Measurements from ENCODE around the gene DKK3.
A peak's percentile ranks its signal among the peaks of the same experiment; 100 is the strongest.

Gene DKK3

GRCh38 chr11:12051287-12051662 is 42.8 kb upstream of the DKK3 start:
- TF ChIP-seq CTCF (IDR thresholded peaks at IDR 0.05; ENCODE audit: unreplicated experiment in 3 of 3) = no peak
- Mint-ChIP-seq H3K27me3 (ENCODE audit: low read depth) (peaks cover 19% of the 10 kb centered on the region), H3K36me3 (ENCODE audit: low read depth) (no peaks in the 10 kb centered on the region), H3K4me1 (peaks cover 24% of the 10 kb centered on the region), H3K9me3 (peaks cover 3% of the 10 kb centered on the region), H3K4me3 (no peak overlapping the region), H3K27ac (no peak overlapping the region)

- no peak for TF ChIP-seq CTCF (IDR thresholded peaks at IDR 0.05; ENCODE audit: unreplicated experiment in 3 of 3)
- H3K36me3 Mint-ChIP-seq (ENCODE audit: low read depth) = no peaks in the 10 kb centered on the region
- peaks cover 3% of the 10 kb centered on the region for H3K9me3 Mint-ChIP-seq
- peak overlapping the region in 1 of 3 experiments; percentile 17 for H3K27ac Mint-ChIP-seq
- peaks cover 29% of the 10 kb centered on the region for H3K4me1 Mint-ChIP-seq
- H3K4me3 Mint-ChIP-seq = no peak overlapping the region
- peaks cover 22% of the 10 kb centered on the region for H3K27me3 Mint-ChIP-seq (ENCODE audit: low read depth)
Measured at GRCh38 chr11:12050470-12051286, 42.3 kb upstream of the DKK3 start.

- no peak for TF ChIP-seq CTCF (IDR thresholded peaks at IDR 0.05; ENCODE audit: unreplicated experiment in 3 of 3)
- Mint-ChIP-seq H3K27ac (no peak overlapping the region), H3K4me1 (peaks cover 33% of the 10 kb centered on the region), H3K27me3 (ENCODE audit: low read depth) (peaks cover 22% of the 10 kb centered on the region), H3K9me3 (peaks cover 3% of the 10 kb centered on the region), H3K36me3 (ENCODE audit: low read depth) (no peaks in the 10 kb centered on the region), H3K4me3 (no peak overlapping the region)
Measured at GRCh38 chr11:12048936-12049790, 40.7 kb upstream of the DKK3 start.

GRCh38 chr11:12046636-12047236 is 38.3 kb upstream of the DKK3 start:
- H3K27ac Mint-ChIP-seq = peak overlapping the region in 1 of 3 experiments; percentile 21
- no peak for TF ChIP-seq CTCF (IDR thresholded peaks at IDR 0.05; ENCODE audit: unreplicated experiment in 3 of 3)
- H3K4me1 Mint-ChIP-seq = peaks cover 36% of the 10 kb centered on the region
- H3K36me3 Mint-ChIP-seq (ENCODE audit: low read depth) = no peaks in the 10 kb centered on the region
- peaks cover 22% of the 10 kb centered on the region for H3K27me3 Mint-ChIP-seq (ENCODE audit: low read depth)
- no peak overlapping the region for H3K4me3 Mint-ChIP-seq
- peaks cover under 1% of the 10 kb centered on the region for H3K9me3 Mint-ChIP-seq

- no peak overlapping the region for H3K27ac Mint-ChIP-seq
- no peak overlapping the region for H3K4me3 Mint-ChIP-seq
- H3K36me3 Mint-ChIP-seq (ENCODE audit: low read depth) = no peaks in the 10 kb centered on the region
- peaks cover 22% of the 10 kb centered on the region for H3K27me3 Mint-ChIP-seq (ENCODE audit: low read depth)
- peaks cover 36% of the 10 kb centered on the region for H3K4me1 Mint-ChIP-seq
- H3K9me3 Mint-ChIP-seq = peaks cover 6% of the 10 kb centered on the region
- TF ChIP-seq CTCF (IDR thresholded peaks at IDR 0.05; ENCODE audit: unreplicated experiment in 3 of 3) = no peak
Measured at GRCh38 chr11:12045914-12046635, 37.6 kb upstream of the DKK3 start.

Measured in nephron (organoid).